ENCODE data around the gene HCFC1.
"Not testable (repeated sequence)": the region's sequence is repeated elsewhere in the genome, so short reads cannot be mapped to it uniquely, and the experiment has no call there.

HCFC1 gene

GRCh38 chrX:153995504-153995903, 23.9 kb upstream of the HCFC1 start:
- in situ Hi-C loops (cut with MboI; ENCODE audit: low sequenced_read_pairs): no loop called here
- no peaks in the 10 kb centered on the region for H3K36me3 ChIP-seq (replicated peaks)
- DNase-seq (ENCODE audit: low spot score in 2 of 2): no peak
- H3K4me3 ChIP-seq: no peak overlapping the region
- H3K27me3 ChIP-seq (ENCODE audit: low read depth): no peaks in the 10 kb centered on the region
- no peaks in the 10 kb centered on the region for H3K4me1 ChIP-seq
- no peaks in the 10 kb centered on the region for H3K9me3 ChIP-seq

DNA sequence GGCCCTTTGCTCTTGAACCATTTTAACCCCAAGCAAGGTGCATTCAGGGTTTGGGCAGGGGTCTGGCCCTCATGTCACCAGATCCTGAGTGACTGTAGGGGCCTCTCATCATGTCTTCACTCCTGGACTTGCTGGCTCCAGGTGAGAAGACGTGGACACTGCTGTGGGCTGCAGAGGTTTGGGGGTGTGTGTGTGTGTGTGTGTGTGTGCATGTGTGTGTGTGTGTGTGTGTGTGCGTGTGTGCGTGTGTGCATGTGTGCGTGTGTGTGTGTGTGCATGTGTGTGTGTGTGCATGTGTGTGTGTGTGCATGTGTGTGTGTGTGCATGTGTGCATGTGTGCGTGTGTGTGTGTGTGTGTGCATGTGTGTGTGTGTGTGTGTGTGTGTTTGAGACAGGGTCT, 22.8 kb upstream of the HCFC1 start:
- H3K4me3 ChIP-seq; H3K36me3 ChIP-seq (replicated peaks); H3K9me3 ChIP-seq; H3K27me3 ChIP-seq (ENCODE audit: low read depth); in situ Hi-C loops (cut with MboI; ENCODE audit: low sequenced_read_pairs); DNase-seq (ENCODE audit: low spot score in 2 of 2); H3K4me1 ChIP-seq: not testable (repeated sequence)

GRCh38 chrX:153993978-153994377, 22.4 kb upstream of the HCFC1 start:
- no peaks in the 10 kb centered on the region for H3K9me3 ChIP-seq
- H3K4me1 ChIP-seq: no peaks in the 10 kb centered on the region
- H3K36me3 ChIP-seq (replicated peaks): no peaks in the 10 kb centered on the region
- no peak overlapping the region for H3K4me3 ChIP-seq
- H3K27me3 ChIP-seq (ENCODE audit: low read depth): no peaks in the 10 kb centered on the region
- no peak for DNase-seq (ENCODE audit: low spot score in 2 of 2)
- in situ Hi-C loops (cut with MboI; ENCODE audit: low sequenced_read_pairs): no loop called here

DNA sequence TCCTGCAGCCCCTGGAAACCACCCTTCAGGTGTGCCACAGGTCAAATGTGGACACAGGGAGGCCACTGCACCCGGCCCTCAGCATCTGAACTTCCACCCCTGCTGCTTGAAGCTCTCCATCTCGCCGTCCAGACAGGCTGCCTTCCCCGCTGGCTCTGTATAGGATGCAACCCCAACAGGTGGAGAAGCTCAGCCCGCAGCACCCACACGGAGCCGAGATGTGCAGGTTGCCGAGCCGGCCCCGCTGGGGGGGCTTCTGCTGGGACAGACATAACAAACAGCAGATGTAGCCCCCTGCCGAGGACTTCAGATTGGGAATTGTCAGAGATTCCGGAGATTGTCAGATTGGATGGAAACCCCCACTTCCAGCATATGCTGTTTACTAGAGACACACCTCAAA, 21.5 kb upstream of the HCFC1 start:
- in situ Hi-C loops (cut with MboI; ENCODE audit: low sequenced_read_pairs): no loop called here
- H3K27me3 ChIP-seq (ENCODE audit: low read depth): no peaks in the 10 kb centered on the region
- no peaks in the 10 kb centered on the region for H3K36me3 ChIP-seq (replicated peaks)
- no peaks in the 10 kb centered on the region for H3K9me3 ChIP-seq
- no peak for DNase-seq (ENCODE audit: low spot score in 2 of 2)
- H3K4me1 ChIP-seq: no peaks in the 10 kb centered on the region
- no peak overlapping the region for H3K4me3 ChIP-seq

DNA sequence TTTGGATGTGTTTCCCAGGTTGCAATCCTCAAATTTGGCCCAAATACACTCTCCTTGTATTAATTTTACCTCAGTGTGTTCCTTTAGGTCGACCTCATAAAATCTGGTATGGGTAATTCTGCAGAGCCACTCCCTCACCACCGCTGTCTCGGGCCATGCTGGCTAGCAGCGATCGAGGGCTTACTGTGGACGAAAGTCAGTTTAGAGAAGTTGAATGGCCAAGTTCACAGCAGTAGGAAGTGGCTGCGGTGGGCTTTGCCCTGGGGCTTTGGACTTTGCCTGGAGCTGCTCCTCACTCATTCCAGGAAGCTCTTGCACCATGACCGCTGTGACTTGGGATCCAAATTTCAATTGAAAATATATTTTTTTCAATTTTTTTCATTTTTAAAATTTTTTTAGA, 20.6 kb upstream of the HCFC1 start:
- in situ Hi-C loops (cut with MboI; ENCODE audit: low sequenced_read_pairs): no loop called here
- H3K4me1 ChIP-seq: no peaks in the 10 kb centered on the region
- no peak for DNase-seq (ENCODE audit: low spot score in 2 of 2)

GRCh38 chrX:153991013-153991580, 19.5 kb upstream of the HCFC1 start:
- H3K4me3 ChIP-seq: no peak overlapping the region
- no peaks in the 10 kb centered on the region for H3K4me1 ChIP-seq
- no peaks in the 10 kb centered on the region for H3K9me3 ChIP-seq
- in situ Hi-C loops (cut with MboI; ENCODE audit: low sequenced_read_pairs): no loop called here
- H3K27me3 ChIP-seq (ENCODE audit: low read depth): no peaks in the 10 kb centered on the region
- no peaks in the 10 kb centered on the region for H3K36me3 ChIP-seq (replicated peaks)
- no peak for DNase-seq (ENCODE audit: low spot score in 2 of 2)

More for the DNA sequence above, 20.6 kb upstream of the HCFC1 start:
- Histone ChIP-seq H3K27me3 (ENCODE audit: low read depth) (no peaks in the 10 kb centered on the region), H3K9me3 (no peaks in the 10 kb centered on the region), H3K36me3 (replicated peaks) (no peaks in the 10 kb centered on the region), H3K4me3 (no peak overlapping the region)

GRCh38 chrX:153989973-153990655, 18.5 kb upstream of the HCFC1 start:
- Histone ChIP-seq H3K4me3 (no peak overlapping the region), H3K4me1 (no peaks in the 10 kb centered on the region), H3K9me3 (no peaks in the 10 kb centered on the region), H3K27me3 (ENCODE audit: low read depth) (no peaks in the 10 kb centered on the region), H3K36me3 (replicated peaks) (no peaks in the 10 kb centered on the region)
- in situ Hi-C loops (cut with MboI; ENCODE audit: low sequenced_read_pairs): no loop called here
- DNase-seq (ENCODE audit: low spot score in 2 of 2): no peak

DNA sequence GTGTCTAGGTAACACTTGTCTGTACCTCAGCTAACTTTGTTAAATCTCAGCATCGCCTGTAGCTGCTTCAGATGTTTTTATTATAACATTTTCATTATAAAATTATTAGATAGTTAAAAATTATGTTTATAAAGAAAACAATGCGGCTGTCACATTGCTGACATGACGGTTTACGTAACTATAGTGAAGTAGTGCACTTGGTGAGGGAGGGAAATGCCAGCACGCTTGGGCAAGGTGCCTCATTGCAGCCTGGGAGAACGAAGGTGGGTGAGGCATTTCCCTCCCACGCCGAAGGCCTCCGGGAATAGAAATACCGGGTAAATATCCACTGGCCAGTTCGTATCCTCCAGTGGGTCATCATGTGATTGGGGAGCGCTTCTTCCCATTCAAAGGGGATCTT, 16.9 kb upstream of the HCFC1 start:
- no peaks in the 10 kb centered on the region for H3K36me3 ChIP-seq (replicated peaks)
- no peak for DNase-seq (ENCODE audit: low spot score in 2 of 2)
- H3K4me1 ChIP-seq: no peaks in the 10 kb centered on the region
- H3K4me3 ChIP-seq: no peak overlapping the region
- in situ Hi-C loops (cut with MboI; ENCODE audit: low sequenced_read_pairs): no loop called here
- H3K27me3 ChIP-seq (ENCODE audit: low read depth): no peaks in the 10 kb centered on the region
- H3K9me3 ChIP-seq: no peaks in the 10 kb centered on the region

GRCh38 chrX:153984351-153985178, 12.9 kb upstream of the HCFC1 start:
- no peak for DNase-seq (ENCODE audit: low spot score in 2 of 2)
- in situ Hi-C loops (cut with MboI; ENCODE audit: low sequenced_read_pairs): no loop called here
- no peaks in the 10 kb centered on the region for H3K27me3 ChIP-seq (ENCODE audit: low read depth)
- no peak overlapping the region for H3K4me3 ChIP-seq
- H3K36me3 ChIP-seq (replicated peaks): no peaks in the 10 kb centered on the region
- H3K4me1 ChIP-seq: no peaks in the 10 kb centered on the region
- no peaks in the 10 kb centered on the region for H3K9me3 ChIP-seq

DNA sequence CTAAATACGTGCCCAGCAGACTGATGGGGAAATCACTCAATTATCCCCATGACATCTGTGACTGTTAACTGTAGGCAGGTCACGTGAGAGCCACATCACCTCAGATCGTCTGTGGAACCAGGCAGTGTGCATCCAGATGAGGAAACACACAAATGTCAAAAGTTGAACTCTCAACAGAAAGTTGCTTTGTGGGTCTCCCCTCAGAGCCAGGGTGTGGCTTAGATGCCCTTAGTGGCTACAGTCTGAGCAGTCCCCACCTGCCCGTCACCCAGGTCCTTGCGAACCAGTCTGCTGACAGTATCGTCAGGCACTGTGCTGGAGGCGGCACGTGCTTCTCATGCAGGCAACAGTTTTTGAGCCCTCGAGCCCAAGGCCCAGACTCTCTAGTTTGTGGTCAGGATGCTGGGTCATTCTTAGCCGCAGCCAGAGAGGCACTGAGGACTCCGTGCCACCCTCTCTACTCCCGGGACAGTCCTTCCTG, 11.7 kb upstream of the HCFC1 start:
- in situ Hi-C loops (cut with MboI; ENCODE audit: low sequenced_read_pairs): no loop called here
- H3K36me3 ChIP-seq (replicated peaks): no peaks in the 10 kb centered on the region
- no peaks in the 10 kb centered on the region for H3K27me3 ChIP-seq (ENCODE audit: low read depth)
- H3K9me3 ChIP-seq: no peaks in the 10 kb centered on the region
- DNase-seq (ENCODE audit: low spot score in 2 of 2): no peak
- H3K4me3 ChIP-seq: no peak overlapping the region
- no peaks in the 10 kb centered on the region for H3K4me1 ChIP-seq

DNA sequence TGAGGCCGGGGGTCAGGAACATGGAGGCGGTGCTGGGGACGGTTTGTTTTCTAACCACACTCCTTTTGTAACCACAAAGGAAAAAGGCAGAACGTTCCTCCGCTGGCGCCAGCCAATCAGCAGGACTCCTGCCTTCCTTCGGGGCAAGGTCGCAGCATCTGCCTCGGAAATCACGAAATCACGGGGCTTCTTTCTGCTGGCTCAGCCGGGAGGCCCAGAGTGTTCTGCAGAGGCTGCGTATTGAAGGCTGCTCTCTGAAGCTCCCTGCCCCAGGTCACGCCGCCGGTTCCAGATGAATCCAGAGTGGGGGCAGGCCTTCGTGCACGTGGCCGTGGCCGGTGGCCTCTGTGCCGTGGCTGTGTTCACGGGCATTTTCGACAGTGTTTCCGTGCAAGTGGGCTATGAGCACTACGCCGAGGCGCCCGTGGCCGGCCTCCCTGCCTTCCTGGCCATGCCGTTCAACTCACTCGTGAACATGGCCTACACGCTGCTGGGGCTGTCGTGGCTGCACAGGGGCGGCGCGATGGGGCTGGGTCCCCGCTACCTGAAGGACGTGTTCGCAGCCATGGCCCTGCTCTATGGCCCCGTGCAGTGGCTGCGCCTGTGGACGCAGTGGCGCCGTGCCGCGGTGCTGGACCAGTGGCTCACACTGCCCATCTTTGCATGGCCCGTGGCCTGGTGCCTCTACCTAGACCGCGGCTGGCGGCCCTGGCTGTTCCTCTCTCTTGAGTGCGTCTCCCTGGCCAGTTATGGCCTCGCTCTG, 10.3 kb upstream of the HCFC1 start:
- in situ Hi-C loops (cut with MboI; ENCODE audit: low sequenced_read_pairs): no loop called here
- Histone ChIP-seq H3K4me1 (no peaks in the 10 kb centered on the region), H3K27me3 (ENCODE audit: low read depth) (no peaks in the 10 kb centered on the region), H3K9me3 (no peaks in the 10 kb centered on the region), H3K36me3 (replicated peaks) (no peaks in the 10 kb centered on the region), H3K4me3 (no peak overlapping the region)
- DNase-seq (ENCODE audit: low spot score in 2 of 2): no peak

- no peak overlapping the region for H3K4me3 ChIP-seq
- H3K27me3 ChIP-seq (ENCODE audit: low read depth): no peaks in the 10 kb centered on the region
- no peaks in the 10 kb centered on the region for H3K9me3 ChIP-seq
- DNase-seq (ENCODE audit: low spot score in 2 of 2): no peak
- H3K4me1 ChIP-seq: no peaks in the 10 kb centered on the region
- no peaks in the 10 kb centered on the region for H3K36me3 ChIP-seq (replicated peaks)
- in situ Hi-C loops (cut with MboI; ENCODE audit: low sequenced_read_pairs): no loop called here
Measured at GRCh38 chrX:153981231-153981630, 9.6 kb upstream of the HCFC1 start.

DNA sequence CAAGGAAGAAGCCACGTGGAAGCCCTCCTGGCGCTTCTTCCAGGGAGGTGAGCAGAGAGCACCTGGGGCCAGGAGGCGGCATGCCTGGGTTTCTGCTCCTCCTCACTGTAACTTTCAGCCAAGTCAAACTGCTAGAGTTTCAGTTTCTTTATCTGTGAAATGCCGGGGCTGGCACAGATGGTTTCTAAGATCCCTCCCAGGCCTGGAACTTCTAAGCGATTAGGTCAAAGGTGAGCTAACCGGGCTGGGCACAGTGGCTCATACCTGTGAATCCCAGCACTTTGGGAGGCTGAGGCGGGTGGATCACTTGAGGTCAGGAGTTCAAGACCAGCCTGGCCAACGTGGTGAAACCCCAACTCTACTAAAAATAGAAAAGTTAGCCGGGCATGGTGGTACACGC, 8.8 kb upstream of the HCFC1 start:
- H3K36me3 ChIP-seq (replicated peaks); in situ Hi-C loops (cut with MboI; ENCODE audit: low sequenced_read_pairs); DNase-seq (ENCODE audit: low spot score in 2 of 2); H3K4me3 ChIP-seq; H3K4me1 ChIP-seq; H3K9me3 ChIP-seq; H3K27me3 ChIP-seq (ENCODE audit: low read depth): not testable (repeated sequence)
